RWPE1 (cell line): Measurements from ENCODE around the gene CCNY.

Experiments
- CTCF ChIA-PET: fragments of 350-600 bp; sonication (Branson Sonifier 250); formaldehyde crosslinking; extraction: SDS; loops from one replicate; lab custom pipeline; 2021; lab: Yijun Ruan, JAX
- POLR2A ChIA-PET: fragments of 400-600 bp; formaldehyde crosslinking; extraction: SDS; loops from one replicate; lab custom pipeline; 2020; ENCODE audit warnings: antibody characterized with exemption; ENCODE audit not compliant: low non-redundant PET; lab: Yijun Ruan, JAX
- DNase-seq: peaks from one replicate; pipeline ENCODE4 v3.0.0; 2012; ENCODE audit warnings: low spot score
- H3K27ac ChIP-seq: fragments of 450-650 bp; 2 replicates; pipeline ENCODE4 v1.5.1; 2017
- CTCF ChIP-seq: fragments of 450-650 bp; conservative IDR thresholded peaks from 2 replicates; pipeline ENCODE4 v1.5.1; 2017; ENCODE audit warnings: low read depth, mild to moderate bottlenecking

The CCNY gene

GRCh38 chr10:35501923-35502322 is 165.6 kb downstream of the CCNY start:
- no peak for TF ChIP-seq CTCF
- H3K27ac ChIP-seq, result no peak overlapping the region
- no peak for DNase-seq
- ChIA-PET POLR2A (no interaction called here), CTCF (interaction anchor here (0.6 to 0.7 kb wide), 3 partner anchors 19 to 1786 kb away, joined by 3 read pairs; no protein-coding TSS in a partner anchor)

GRCh38 chr10:35502692-35503091 is 166.4 kb downstream of the CCNY start:
- no peak for TF ChIP-seq CTCF
- no peak overlapping the region for H3K27ac ChIP-seq
- DNase-seq, result no peak
- POLR2A ChIA-PET, result no interaction called here
- CTCF ChIA-PET, result no interaction called here

GRCh38 chr10:35503578-35503977 is 167.3 kb downstream of the CCNY start:
- POLR2A ChIA-PET, result no interaction called here
- CTCF ChIA-PET, result interaction anchor here (0.7 kb wide), 1 partner anchor 60 kb away, joined by 3 read pairs; no protein-coding TSS in a partner anchor
- no peak for DNase-seq
- TF ChIP-seq CTCF, result no peak
- no peak overlapping the region for H3K27ac ChIP-seq

GRCh38 chr10:35504132-35504531 is 167.8 kb downstream of the CCNY start:
- ChIA-PET CTCF (no interaction called here), POLR2A (no interaction called here)
- H3K27ac ChIP-seq, result no peak overlapping the region
- TF ChIP-seq CTCF, result no peak
- no peak for DNase-seq

- no peak for TF ChIP-seq CTCF
- POLR2A ChIA-PET, result no interaction called here
- no peak overlapping the region for H3K27ac ChIP-seq
- DNase-seq, result no peak
- CTCF ChIA-PET, result interaction anchor here (0.6 kb wide), 1 partner anchor 187 kb away, joined by 3 read pairs; no protein-coding TSS in a partner anchor
Measured at GRCh38 chr10:35505241-35505873, 169.0 kb downstream of the CCNY start.

- ChIA-PET CTCF (no interaction called here), POLR2A (no interaction called here)
- DNase-seq, result no peak
Measured at GRCh38 chr10:35506741-35507140, 170.4 kb downstream of the CCNY start.

More at GRCh38 chr10:35506741-35507140, 170.4 kb downstream of the CCNY start:
- H3K27ac ChIP-seq, result no peak overlapping the region
- TF ChIP-seq CTCF, result no peak
